Neural cell (in vitro differentiated cells): ENCODE results near the gene ZNF761. TPM values are rescaled to one million over a fixed set of nuclear protein-coding genes. Genes with fewer than 3 reads are reported as not detected.
"Not testable (repeated sequence)": the region's sequence is repeated elsewhere in the genome, so short reads cannot be mapped to it uniquely, and the experiment has no call there.

ENCODE experiments used
- H2AFZ ChIP-seq: fragments of 200-600, 300-800 bp; sonication (generic), shearing (Covaris generic); 2 replicates; pipeline ENCODE4 v1.6.0; 2014; ENCODE audit warnings: low read depth, mild to moderate bottlenecking, antibody characterized with exemption, low read length, moderate library complexity
- H3F3A ChIP-seq: fragments of 200-600 bp; shearing (Covaris generic); 2 replicates; pipeline ENCODE4 v1.6.1; 2016; ENCODE audit warnings: mild to moderate bottlenecking, moderate library complexity, mixed read lengths, antibody characterized with exemption, low read length; ENCODE audit not compliant: insufficient read depth, poor library complexity, severe bottlenecking
- H3K27ac ChIP-seq: fragments of 200-600, 300-800 bp; sonication (generic), shearing (Covaris generic); 2 replicates; pipeline ENCODE4 v1.5.1; 2014; ENCODE audit warnings: mild to moderate bottlenecking, low read length, moderate library complexity
- H3K27me3 ChIP-seq: fragments of 300-800, 200-600 bp; sonication (generic), shearing (Covaris generic); 2 replicates; pipeline ENCODE4 v1.6.0; 2014; ENCODE audit warnings: mild to moderate bottlenecking, low read depth, low read length, moderate library complexity; ENCODE audit not compliant: insufficient read depth
- H3K36me3 ChIP-seq: fragments of 300-800, 200-600 bp; sonication (generic), shearing (Covaris generic); 2 replicates; pipeline ENCODE4 v1.5.1; 2014; ENCODE audit warnings: mild to moderate bottlenecking, antibody characterized with exemption, low read length, moderate library complexity; ENCODE audit not compliant: insufficient read depth
- H3K4me2 ChIP-seq: fragments of 300-800, 200-600 bp; sonication (generic), shearing (Covaris generic); 2 replicates; pipeline ENCODE4 v1.6.0; 2014; ENCODE audit warnings: mild to moderate bottlenecking, low read length
- H3K4me3 ChIP-seq: fragments of 300-800, 200-600 bp; sonication (generic), shearing (Covaris generic); 2 replicates; pipeline ENCODE4 v1.5.1; 2014; ENCODE audit warnings: mild to moderate bottlenecking, low read length, moderate library complexity
- H3K79me2 ChIP-seq: fragments of 200-600 bp; shearing (Covaris generic); replicated peaks from 2 replicates; pipeline ENCODE4 v1.6.0; 2014; ENCODE audit warnings: mild to moderate bottlenecking, low read length, moderate library complexity; ENCODE audit not compliant: insufficient read depth
- H3K9ac ChIP-seq: fragments of 300-800, 200-600 bp; sonication (generic), shearing (Covaris generic); 2 replicates; pipeline ENCODE4 v1.6.1; 2016; ENCODE audit warnings: mild to moderate bottlenecking, low read length, mixed read lengths
- H3K9me2 ChIP-seq: fragments of 200-600 bp; shearing (Covaris generic); 2 replicates; pipeline ENCODE4 v1.6.1; 2016; ENCODE audit warnings: mild to moderate bottlenecking, low read length, mixed read lengths; ENCODE audit not compliant: insufficient read depth
- H3K9me3 ChIP-seq: fragments of 200-600, 300-800 bp; sonication (generic), shearing (Covaris generic); 2 replicates; pipeline ENCODE4 v1.6.1; 2016; ENCODE audit warnings: mild to moderate bottlenecking, mixed run types, low read length, moderate library complexity, mixed read lengths
- H4K20me1 ChIP-seq: fragments of 200-600 bp; shearing (Covaris generic); 2 replicates; pipeline ENCODE4 v1.6.1; 2016; ENCODE audit warnings: mild to moderate bottlenecking, mixed run types; ENCODE audit not compliant: insufficient read depth
- CTCF ChIP-seq: fragments of 450-650 bp; IDR thresholded peaks from 2 replicates; pipeline ENCODE4 v1.5.1; 2014; ENCODE audit warnings: antibody characterized with exemption, mild to moderate bottlenecking, moderate library complexity; ENCODE audit not compliant: poor library complexity, severe bottlenecking
- EP300 ChIP-seq: fragments of 450-650 bp; conservative IDR thresholded peaks from 2 replicates; pipeline ENCODE4 v1.6.1; 2014; ENCODE audit warnings: antibody characterized with exemption, mild to moderate bottlenecking, moderate library complexity; ENCODE audit not compliant: poor library complexity, severe bottlenecking
- EZH2 ChIP-seq: fragments of 200-600, 300-800 bp; shearing (Covaris generic), sonication (generic); IDR thresholded peaks from 2 replicates; pipeline ENCODE4 v1.6.1; 2014; ENCODE audit warnings: antibody characterized with exemption, low read length, borderline replicate concordance, mild to moderate bottlenecking; ENCODE audit not compliant: insufficient read depth, poor library complexity, severe bottlenecking
- MXI1 ChIP-seq: fragments of 450-650 bp; conservative IDR thresholded peaks from 2 replicates; pipeline ENCODE4 v1.6.1; 2014; ENCODE audit warnings: antibody characterized with exemption, mild to moderate bottlenecking; ENCODE audit not compliant: poor library complexity, severe bottlenecking
- POLR2AphosphoS5 ChIP-seq: IDR thresholded peaks from 2 replicates; pipeline ENCODE4 v1.6.1; 2012
- RAD21 ChIP-seq: fragments of 450-650 bp; conservative IDR thresholded peaks from 2 replicates; pipeline ENCODE4 v1.6.1; 2014; ENCODE audit warnings: antibody characterized with exemption, mild to moderate bottlenecking, moderate library complexity
- REST ChIP-seq: IDR thresholded peaks from 2 replicates; pipeline ENCODE4 v1.6.1; 2012; ENCODE audit warnings: borderline replicate concordance
- SMC3 ChIP-seq: fragments of 450-650 bp; conservative IDR thresholded peaks from 2 replicates; pipeline ENCODE4 v1.6.1; 2014; ENCODE audit warnings: antibody characterized with exemption, mild to moderate bottlenecking, moderate library complexity; ENCODE audit not compliant: poor library complexity
- TAF1 ChIP-seq: IDR thresholded peaks from 2 replicates; pipeline ENCODE4 v1.6.1; 2012; ENCODE audit warnings: low read depth
- polyA plus RNA-seq: library from polyadenylated mRNA; depleted of rRNA; stranded (reverse); fragments of >200 nt; gene quantifications from 2 replicates; pipeline ENCODE4 v1.2.3, GENCODE V29; 2014

Gene ZNF761
- polyA plus RNA-seq, 1 donor from 2014 or later, result 16.8 TPM

- not testable (repeated sequence) for H4K20me1 ChIP-seq, H3K4me3 ChIP-seq, H3F3A ChIP-seq, H3K9ac ChIP-seq, H3K4me2 ChIP-seq, H3K36me3 ChIP-seq, H2AFZ ChIP-seq, H3K27me3 ChIP-seq, H3K9me3 ChIP-seq, H3K79me2 ChIP-seq, H3K27ac ChIP-seq, H3K9me2 ChIP-seq
These were observed 15.4 kb downstream of the ZNF761 start for GRCh38 chr19:53447196-53447595.

- H3K9me3 ChIP-seq, result peaks cover 8% of the 10 kb centered on the region
- H3K4me3 ChIP-seq, result no peak overlapping the region
- H2AFZ ChIP-seq, result no peak overlapping the region
- H3K9me2 ChIP-seq, result no peaks in the 10 kb centered on the region
- H3K4me2 ChIP-seq, result no peak overlapping the region
- peaks cover 16% of the 10 kb centered on the region for H3K36me3 ChIP-seq
- no peak overlapping the region for H3K27ac ChIP-seq
- H3K9ac ChIP-seq, result no peak overlapping the region
- H4K20me1 ChIP-seq, result no peaks in the 10 kb centered on the region
- H3K27me3 ChIP-seq, result no peaks in the 10 kb centered on the region
- H3F3A ChIP-seq, result no peaks in the 10 kb centered on the region
- H3K79me2 ChIP-seq, result no peaks in the 10 kb centered on the region
- TF ChIP-seq CTCF (no peak), EP300 (no peak), MXI1 (no peak), EZH2 (no peak), TAF1 (no peak), RAD21 (no peak), SMC3 (no peak), POLR2AphosphoS5 (no peak), REST (no peak)
These were observed 24.0 kb downstream of the ZNF761 start for GRCh38 chr19:53455828-53456227.

GRCh38 chr19:53460131-53460721, 28.4 kb downstream of the ZNF761 start:
- not testable (repeated sequence) for H3K27ac ChIP-seq, H3K4me2 ChIP-seq, H3K36me3 ChIP-seq, H2AFZ ChIP-seq, H3K9me3 ChIP-seq, H3F3A ChIP-seq, H3K4me3 ChIP-seq, H3K9me2 ChIP-seq, H4K20me1 ChIP-seq, H3K9ac ChIP-seq, H3K79me2 ChIP-seq, H3K27me3 ChIP-seq
